ENCODE data around the gene TPPP2. TPM values are rescaled to one million over a fixed set of nuclear protein-coding genes. Genes with fewer than 3 reads are reported as not detected.

TPPP2 gene
- total RNA-seq, 2 experiments from 2014 or later: not detected

DNA sequence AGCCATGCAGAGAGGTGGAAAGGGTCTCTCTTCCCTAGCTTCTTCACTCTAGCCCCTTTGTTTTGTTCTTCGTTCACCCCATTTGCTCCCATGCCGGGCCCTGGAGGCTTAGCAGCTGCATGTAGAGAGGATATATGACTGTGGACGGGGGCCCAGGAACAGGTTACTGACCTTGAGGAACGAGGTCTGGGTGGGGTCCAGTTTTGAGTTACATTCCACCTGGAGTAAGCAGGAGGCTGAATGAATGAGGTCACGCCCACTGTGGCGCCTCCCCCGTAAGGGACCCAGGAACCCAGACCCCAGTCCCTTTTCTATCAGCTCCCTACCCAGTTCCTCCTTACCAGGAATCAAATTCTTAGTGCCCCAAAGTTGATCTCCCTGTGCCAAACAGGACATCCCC, 11.7 kb upstream of the TPPP2 start:
- DNase-seq (ENCODE audit: low spot score): no peak
- Histone ChIP-seq H3K36me3 (ENCODE audit: insufficient read depth, low read length) (no peaks in the 10 kb centered on the region), H3K9me3 (ENCODE audit: low read length) (no peaks in the 10 kb centered on the region), H3K4me3 (ENCODE audit: low read depth, low read length, poor library complexity, severe bottlenecking) (no peak overlapping the region), H3K4me1 (ENCODE audit: insufficient read depth, low read length, poor library complexity, severe bottlenecking) (no peaks in the 10 kb centered on the region), H3K4me2 (ENCODE audit: low read length) (no peak overlapping the region), H3K27ac (ENCODE audit: low read depth, low read length, poor library complexity, severe bottlenecking) (no peak overlapping the region), H4K20me1 (ENCODE audit: insufficient read depth, low read length) (no peaks in the 10 kb centered on the region), H3K79me2 (ENCODE audit: insufficient read depth, low read depth, low read length) (no peaks in the 10 kb centered on the region), H3K9me2 (ENCODE audit: insufficient read depth, low read length) (no peaks in the 10 kb centered on the region), H2AFZ (ENCODE audit: low read length) (no peak overlapping the region)
- CTCF ChIA-PET (ENCODE audit: unreplicated experiment): no interaction called here
- POLR2A ChIA-PET: interaction anchor here (0.6 kb wide), 1 partner anchor 1169 kb away, joined by 3 read pairs; no protein-coding TSS in a partner anchor
- intact Hi-C loops (cut with micrococcal nuclease; ENCODE audit: unreplicated experiment): no loop called here
- no peak for TF ChIP-seq EZH2phosphoT487 (IDR thresholded peaks at IDR 0.05; ENCODE audit: borderline replicate concordance, low read depth, low read length)
- TF ChIP-seq, protein P1, sequence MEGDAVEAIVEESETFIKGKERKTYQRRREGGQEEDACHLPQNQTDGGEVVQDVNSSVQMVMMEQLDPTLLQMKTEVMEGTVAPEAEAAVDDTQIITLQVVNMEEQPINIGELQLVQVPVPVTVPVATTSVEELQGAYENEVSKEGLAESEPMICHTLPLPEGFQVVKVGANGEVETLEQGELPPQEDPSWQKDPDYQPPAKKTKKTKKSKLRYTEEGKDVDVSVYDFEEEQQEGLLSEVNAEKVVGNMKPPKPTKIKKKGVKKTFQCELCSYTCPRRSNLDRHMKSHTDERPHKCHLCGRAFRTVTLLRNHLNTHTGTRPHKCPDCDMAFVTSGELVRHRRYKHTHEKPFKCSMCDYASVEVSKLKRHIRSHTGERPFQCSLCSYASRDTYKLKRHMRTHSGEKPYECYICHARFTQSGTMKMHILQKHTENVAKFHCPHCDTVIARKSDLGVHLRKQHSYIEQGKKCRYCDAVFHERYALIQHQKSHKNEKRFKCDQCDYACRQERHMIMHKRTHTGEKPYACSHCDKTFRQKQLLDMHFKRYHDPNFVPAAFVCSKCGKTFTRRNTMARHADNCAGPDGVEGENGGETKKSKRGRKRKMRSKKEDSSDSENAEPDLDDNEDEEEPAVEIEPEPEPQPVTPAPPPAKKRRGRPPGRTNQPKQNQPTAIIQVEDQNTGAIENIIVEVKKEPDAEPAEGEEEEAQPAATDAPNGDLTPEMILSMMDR (conservative IDR thresholded peaks at IDR 0.05; ENCODE audit: low read length): no peak
- BruUV-seq (replicated peaks): no TSS peak

DNA sequence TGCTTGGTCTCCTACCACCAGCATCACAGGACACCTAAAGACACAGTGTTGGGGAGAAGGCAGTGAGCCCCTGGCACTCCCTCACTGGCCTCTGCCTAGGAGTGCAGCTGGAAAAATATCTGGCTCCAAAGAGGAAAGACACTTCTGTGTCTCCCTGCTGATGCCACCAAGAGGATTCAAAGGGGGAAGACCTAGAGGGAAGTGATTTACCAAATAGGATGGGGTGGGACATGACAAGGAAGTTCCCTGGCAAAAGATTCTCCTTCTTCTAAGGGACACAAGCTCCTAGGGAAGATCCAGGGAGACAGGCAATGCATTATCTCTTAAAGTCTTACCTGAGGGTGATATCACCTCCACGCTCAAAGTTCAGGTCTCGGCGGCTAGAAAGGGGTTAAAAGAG, 11.2 kb upstream of the TPPP2 start:
- CTCF ChIA-PET (ENCODE audit: unreplicated experiment): no interaction called here
- POLR2A ChIA-PET: no interaction called here
- no peak for TF ChIP-seq EZH2phosphoT487 (IDR thresholded peaks at IDR 0.05; ENCODE audit: borderline replicate concordance, low read depth, low read length)
- Histone ChIP-seq H3K79me2 (ENCODE audit: insufficient read depth, low read depth, low read length) (no peaks in the 10 kb centered on the region), H4K20me1 (ENCODE audit: insufficient read depth, low read length) (no peaks in the 10 kb centered on the region), H3K36me3 (ENCODE audit: insufficient read depth, low read length) (no peaks in the 10 kb centered on the region), H3K4me1 (ENCODE audit: insufficient read depth, low read length, poor library complexity, severe bottlenecking) (no peaks in the 10 kb centered on the region), H3K9me2 (ENCODE audit: insufficient read depth, low read length) (no peaks in the 10 kb centered on the region), H3K4me3 (ENCODE audit: low read depth, low read length, poor library complexity, severe bottlenecking) (no peak overlapping the region), H2AFZ (ENCODE audit: low read length) (no peak overlapping the region), H3K27ac (ENCODE audit: low read depth, low read length, poor library complexity, severe bottlenecking) (no peak overlapping the region), H3K9me3 (ENCODE audit: low read length) (no peaks in the 10 kb centered on the region), H3K4me2 (ENCODE audit: low read length) (no peak overlapping the region)
- DNase-seq (ENCODE audit: low spot score): no peak
- intact Hi-C loops (cut with micrococcal nuclease; ENCODE audit: unreplicated experiment): no loop called here
- BruUV-seq (replicated peaks): no TSS peak

DNA sequence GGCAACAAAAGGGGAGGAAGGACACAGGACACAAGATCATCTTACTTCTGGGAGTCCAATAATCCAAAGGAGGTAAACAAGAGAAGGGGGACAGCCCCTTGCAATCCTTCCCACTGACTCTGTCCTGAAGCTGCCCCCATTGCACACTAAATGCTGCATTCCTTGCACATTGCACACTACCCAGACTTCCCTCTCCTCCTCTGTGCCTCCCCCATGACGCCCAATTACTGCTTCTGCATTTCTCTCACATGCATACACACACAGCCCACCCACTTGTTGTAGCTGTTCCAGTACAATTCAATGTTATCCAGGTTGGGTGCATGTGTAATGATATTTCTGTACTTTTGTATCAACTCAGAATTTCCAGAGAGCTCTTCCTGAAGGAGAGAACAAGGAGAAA, 10.7 kb upstream of the TPPP2 start:
- Histone ChIP-seq H3K79me2 (ENCODE audit: insufficient read depth, low read depth, low read length) (no peaks in the 10 kb centered on the region), H4K20me1 (ENCODE audit: insufficient read depth, low read length) (no peaks in the 10 kb centered on the region), H3K9me2 (ENCODE audit: insufficient read depth, low read length) (no peaks in the 10 kb centered on the region), H2AFZ (ENCODE audit: low read length) (no peak overlapping the region), H3K27ac (ENCODE audit: low read depth, low read length, poor library complexity, severe bottlenecking) (no peak overlapping the region), H3K4me2 (ENCODE audit: low read length) (no peak overlapping the region), H3K36me3 (ENCODE audit: insufficient read depth, low read length) (no peaks in the 10 kb centered on the region), H3K4me3 (ENCODE audit: low read depth, low read length, poor library complexity, severe bottlenecking) (no peak overlapping the region), H3K9me3 (ENCODE audit: low read length) (no peaks in the 10 kb centered on the region), H3K4me1 (ENCODE audit: insufficient read depth, low read length, poor library complexity, severe bottlenecking) (no peaks in the 10 kb centered on the region)
- ChIA-PET CTCF (ENCODE audit: unreplicated experiment) (no interaction called here), POLR2A (interaction anchor here (0.7 kb wide), 1 partner anchor 56 kb away, joined by 3 read pairs; no protein-coding TSS in a partner anchor)
- no peak for DNase-seq (ENCODE audit: low spot score)
- BruUV-seq (replicated peaks): no TSS peak
- intact Hi-C loops (cut with micrococcal nuclease; ENCODE audit: unreplicated experiment): no loop called here
- TF ChIP-seq EZH2phosphoT487 (IDR thresholded peaks at IDR 0.05; ENCODE audit: borderline replicate concordance, low read depth, low read length): no peak
- TF ChIP-seq, protein P1 (conservative IDR thresholded peaks at IDR 0.05; ENCODE audit: low read length): no peak
